Glutamatergic neuron (in vitro differentiated cells): Measurements from ENCODE around the gene SORCS1. TPM values are rescaled to one million over a fixed set of nuclear protein-coding genes. Genes with fewer than 3 reads are reported as not detected.

ENCODE experiments used
- DNase-seq: peaks from one replicate; pipeline ENCODE4 v3.0.0; 2022
- H3K27ac Mint-ChIP-seq: one replicate; pipeline ENCODE4 v1.8.0; 2020; ENCODE audit warnings: mild to moderate bottlenecking, mixed read lengths, inconsistent platforms; ENCODE audit not compliant: unreplicated experiment
- H3K27me3 Mint-ChIP-seq: one replicate; pipeline ENCODE4 v1.8.0; 2020; ENCODE audit warnings: mild to moderate bottlenecking, moderate library complexity, mixed read lengths, inconsistent platforms; ENCODE audit not compliant: unreplicated experiment
- H3K36me3 Mint-ChIP-seq: one replicate; pipeline ENCODE4 v1.8.0; 2020; ENCODE audit warnings: mild to moderate bottlenecking, mixed read lengths, inconsistent platforms; ENCODE audit not compliant: unreplicated experiment
- H3K4me1 Mint-ChIP-seq: one replicate; pipeline ENCODE4 v1.8.0; 2020; ENCODE audit warnings: mild to moderate bottlenecking, low read depth, mixed read lengths, inconsistent platforms; ENCODE audit not compliant: unreplicated experiment
- H3K4me3 Mint-ChIP-seq: one replicate; pipeline ENCODE4 v1.8.0; 2020; ENCODE audit warnings: mild to moderate bottlenecking, mixed read lengths, inconsistent platforms; ENCODE audit not compliant: unreplicated experiment
- H3K9me3 Mint-ChIP-seq: one replicate; pipeline ENCODE4 v1.8.0; 2020; ENCODE audit warnings: mild to moderate bottlenecking, moderate library complexity, mixed read lengths, inconsistent platforms; ENCODE audit not compliant: unreplicated experiment
- total RNA-seq: library from RNA; stranded (reverse); fragmentation: NEBNext Ultra II Directional; extraction: Animal tissue kit (Norgen Biotek cat#: 25700); gene quantifications from one replicate; pipeline ENCODE4 v1.2.1, GENCODE V29; 2021; ENCODE audit not compliant: unreplicated experiment
- TF ChIP-seq, protein P1 (sequence below): fragments of 200-600 bp; sonication (generic); IDR thresholded peaks from one replicate; pipeline ENCODE4 v1.5.0; 2021; ENCODE audit not compliant: partially characterized antibody, unreplicated experiment

Gene SORCS1
- total RNA-seq, 1 donor from 2014 or later: 3.3 TPM

DNA sequence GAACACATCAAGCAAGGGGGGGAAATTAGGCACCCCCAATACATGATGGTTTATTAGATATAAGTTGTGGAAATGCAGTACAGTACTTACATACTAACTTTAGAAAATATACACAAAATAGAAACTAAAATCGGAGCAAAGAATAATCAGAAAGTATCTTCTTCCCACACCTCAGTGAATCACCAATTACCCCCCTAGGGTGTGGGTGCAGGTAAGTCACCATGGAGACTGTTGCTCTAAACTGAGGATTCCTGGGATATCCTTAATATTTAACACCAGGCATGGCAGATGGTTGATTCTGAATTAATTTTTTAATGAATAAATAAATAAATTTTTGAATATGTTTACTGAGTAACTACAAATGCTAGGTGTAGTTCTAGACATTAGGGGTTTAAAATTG is 424.4 kb downstream of the SORCS1 start:
- Mint-ChIP-seq H3K4me1 (no peaks in the 10 kb centered on the region), H3K27ac (no peak overlapping the region), H3K36me3 (no peaks in the 10 kb centered on the region), H3K9me3 (no peaks in the 10 kb centered on the region), H3K4me3 (no peak overlapping the region), H3K27me3 (no peaks in the 10 kb centered on the region)
- TF ChIP-seq, protein P1, sequence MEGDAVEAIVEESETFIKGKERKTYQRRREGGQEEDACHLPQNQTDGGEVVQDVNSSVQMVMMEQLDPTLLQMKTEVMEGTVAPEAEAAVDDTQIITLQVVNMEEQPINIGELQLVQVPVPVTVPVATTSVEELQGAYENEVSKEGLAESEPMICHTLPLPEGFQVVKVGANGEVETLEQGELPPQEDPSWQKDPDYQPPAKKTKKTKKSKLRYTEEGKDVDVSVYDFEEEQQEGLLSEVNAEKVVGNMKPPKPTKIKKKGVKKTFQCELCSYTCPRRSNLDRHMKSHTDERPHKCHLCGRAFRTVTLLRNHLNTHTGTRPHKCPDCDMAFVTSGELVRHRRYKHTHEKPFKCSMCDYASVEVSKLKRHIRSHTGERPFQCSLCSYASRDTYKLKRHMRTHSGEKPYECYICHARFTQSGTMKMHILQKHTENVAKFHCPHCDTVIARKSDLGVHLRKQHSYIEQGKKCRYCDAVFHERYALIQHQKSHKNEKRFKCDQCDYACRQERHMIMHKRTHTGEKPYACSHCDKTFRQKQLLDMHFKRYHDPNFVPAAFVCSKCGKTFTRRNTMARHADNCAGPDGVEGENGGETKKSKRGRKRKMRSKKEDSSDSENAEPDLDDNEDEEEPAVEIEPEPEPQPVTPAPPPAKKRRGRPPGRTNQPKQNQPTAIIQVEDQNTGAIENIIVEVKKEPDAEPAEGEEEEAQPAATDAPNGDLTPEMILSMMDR: no peak
- DNase-seq: no peak

DNA sequence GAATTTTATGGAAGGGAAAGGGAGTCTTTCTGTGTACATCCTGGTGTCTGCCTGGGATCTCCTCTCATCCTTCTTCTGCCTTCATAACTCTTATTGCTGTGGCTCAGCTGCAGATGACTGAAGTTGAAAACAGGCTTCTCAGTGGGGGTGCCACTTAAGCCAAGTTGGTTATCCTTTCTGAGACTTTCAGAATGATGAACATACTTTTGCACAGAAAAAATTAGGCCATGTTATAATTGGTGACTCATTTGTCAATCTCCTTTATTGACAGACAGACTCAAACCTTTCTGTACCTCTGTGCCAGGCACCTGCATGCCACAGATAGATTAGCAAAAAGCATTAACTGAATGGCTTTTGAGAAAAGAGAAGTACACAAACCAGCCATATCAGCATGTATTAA is 430.3 kb downstream of the SORCS1 start:
- Mint-ChIP-seq H3K27me3 (peaks cover 2% of the 10 kb centered on the region), H3K36me3 (no peaks in the 10 kb centered on the region), H3K27ac (no peak overlapping the region), H3K4me1 (no peaks in the 10 kb centered on the region), H3K9me3 (peaks cover 1% of the 10 kb centered on the region), H3K4me3 (no peak overlapping the region)
- DNase-seq: no peak
- TF ChIP-seq, protein P1: no peak

DNA sequence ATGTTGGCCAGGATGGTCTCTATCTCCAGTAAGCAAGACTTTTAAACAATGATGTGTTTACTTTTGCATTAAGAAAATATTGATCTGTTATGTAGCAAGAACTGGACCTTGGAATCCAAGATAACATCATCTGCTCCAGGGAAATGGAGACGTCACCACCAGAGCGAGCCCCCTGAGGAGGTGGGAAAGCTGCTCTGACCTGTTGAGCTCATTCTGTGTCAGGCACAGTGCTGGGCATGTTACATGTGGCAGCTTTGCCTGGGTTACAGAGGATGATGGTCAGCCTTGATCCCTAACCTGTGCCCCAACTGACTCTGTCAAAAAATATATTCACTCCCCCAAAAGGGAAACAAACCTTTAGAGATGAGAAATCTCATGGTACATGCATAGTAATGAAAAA is 436.3 kb downstream of the SORCS1 start:
- DNase-seq: no peak
- no peak overlapping the region for H3K27ac Mint-ChIP-seq
- no peaks in the 10 kb centered on the region for H3K4me1 Mint-ChIP-seq
- no peak overlapping the region for H3K4me3 Mint-ChIP-seq
- H3K27me3 Mint-ChIP-seq: peaks cover 2% of the 10 kb centered on the region
- TF ChIP-seq, protein P1: no peak
- H3K36me3 Mint-ChIP-seq: no peaks in the 10 kb centered on the region
- H3K9me3 Mint-ChIP-seq: peaks cover 1% of the 10 kb centered on the region

DNA sequence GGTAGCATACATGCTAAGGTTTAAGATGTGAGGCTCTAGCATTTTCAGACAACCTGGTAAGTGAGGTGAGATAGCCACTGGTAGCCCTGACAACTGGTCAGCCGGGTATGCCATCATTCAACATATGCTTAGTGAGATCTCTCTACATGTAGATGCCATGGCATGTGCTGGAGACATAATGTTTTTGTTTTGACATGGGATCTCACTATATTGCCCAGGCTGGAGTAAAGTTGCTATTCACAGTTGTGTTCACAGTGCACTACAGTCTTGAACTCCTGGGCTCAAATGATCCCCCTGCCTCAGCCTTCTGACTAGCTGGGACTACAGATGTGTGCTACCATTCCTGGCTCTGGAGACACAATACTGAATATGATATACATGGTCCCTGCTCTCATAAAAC is 437.3 kb downstream of the SORCS1 start:
- no peak for DNase-seq
- H3K27me3 Mint-ChIP-seq: peaks cover 2% of the 10 kb centered on the region
- no peaks in the 10 kb centered on the region for H3K36me3 Mint-ChIP-seq
- H3K9me3 Mint-ChIP-seq: peaks cover 1% of the 10 kb centered on the region
- H3K27ac Mint-ChIP-seq: no peak overlapping the region
- TF ChIP-seq, protein P1: no peak
- no peak overlapping the region for H3K4me3 Mint-ChIP-seq
- no peaks in the 10 kb centered on the region for H3K4me1 Mint-ChIP-seq

DNA sequence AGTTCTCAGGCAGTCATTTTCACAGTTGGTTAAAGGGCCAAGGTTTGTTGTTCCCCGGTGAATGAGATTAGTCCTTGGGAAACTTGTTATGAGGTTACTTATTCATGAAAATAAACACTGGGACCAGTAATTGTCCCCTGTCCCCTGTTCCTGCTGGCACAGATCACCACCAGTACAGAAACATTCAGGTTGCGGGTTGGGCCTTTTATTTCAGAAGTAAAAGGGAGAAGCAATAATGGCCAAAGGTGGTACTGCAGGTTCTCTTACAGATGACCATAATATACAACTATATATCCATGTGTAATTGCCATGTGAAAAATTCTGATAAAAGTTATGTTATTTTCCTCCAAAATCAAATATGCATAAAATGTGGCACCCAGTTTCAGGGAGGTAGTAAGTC is 442.0 kb downstream of the SORCS1 start:
- Mint-ChIP-seq H3K27ac (no peak overlapping the region), H3K36me3 (no peaks in the 10 kb centered on the region), H3K4me1 (no peaks in the 10 kb centered on the region), H3K27me3 (peaks cover 2% of the 10 kb centered on the region), H3K4me3 (no peak overlapping the region), H3K9me3 (peaks cover 2% of the 10 kb centered on the region)
- TF ChIP-seq, protein P1: peak; percentile 56
- no peak for DNase-seq
